Bone marrow (tissue), 2 donors: Measurements from ENCODE around the gene TOM1L2.

Source experiments
- DNase-seq, 2 donors: peaks; one replicate each; lab custom pipeline; 2025; lab: John Stamatoyannopoulos, UW

Gene TOM1L2

DNA sequence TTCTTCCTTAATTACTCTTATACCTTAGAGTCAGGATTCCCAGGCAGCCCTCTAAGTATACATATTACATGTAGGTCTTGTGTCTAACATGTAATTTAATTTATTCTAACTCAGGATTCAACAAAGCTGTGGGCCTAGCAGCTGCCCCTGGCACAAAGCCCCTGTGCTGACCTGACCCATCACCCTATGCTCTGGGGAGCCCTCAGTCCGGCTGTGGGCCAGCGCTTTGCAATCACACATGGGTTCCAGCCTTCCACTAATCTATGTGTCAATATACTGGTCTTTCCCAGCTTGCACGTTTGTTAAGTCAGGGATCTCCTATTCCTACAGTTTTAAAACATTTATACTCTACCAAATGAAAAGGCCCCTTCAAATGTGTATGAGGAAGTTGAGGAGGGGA is 72.7 kb downstream of the TOM1L2 start:
- no peak for DNase-seq

DNA sequence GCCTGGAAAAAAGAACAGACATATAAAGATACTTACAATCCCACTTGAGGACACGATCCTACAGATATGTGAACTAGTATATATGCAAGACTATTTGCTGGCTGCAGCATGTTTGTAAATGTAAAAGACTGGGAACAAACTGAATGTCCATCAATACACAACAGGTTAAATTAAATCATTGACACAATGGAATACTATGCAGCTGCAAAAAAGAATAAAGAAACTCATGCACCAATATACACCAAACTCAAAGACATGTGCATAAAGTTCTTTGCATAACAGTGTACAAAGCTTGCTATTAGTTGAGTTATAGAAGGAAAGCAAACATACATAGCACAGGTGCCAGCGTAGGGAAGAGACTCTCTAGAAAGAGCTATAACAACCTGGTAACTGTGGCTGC is 73.5 kb downstream of the TOM1L2 start:
- DNase-seq: no peak

DNA sequence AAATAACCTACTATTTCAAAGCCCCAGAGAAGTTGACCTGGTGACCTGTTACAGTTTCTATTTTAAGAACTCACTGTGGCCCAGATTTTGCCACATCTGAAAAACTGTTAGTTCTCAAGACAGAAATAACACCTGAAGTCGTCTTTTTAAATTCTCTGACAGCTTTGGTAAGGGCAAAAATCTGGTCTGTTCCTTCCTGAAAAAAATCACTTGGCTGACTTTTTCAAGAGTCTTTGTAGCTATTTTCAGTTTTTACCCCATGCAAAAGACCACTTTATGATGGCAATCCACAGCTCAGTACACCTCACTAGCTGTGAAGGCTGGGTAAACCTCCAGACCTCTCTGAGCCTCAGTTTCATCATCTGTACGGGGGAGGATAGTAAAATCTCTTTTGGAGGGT is 74.8 kb downstream of the TOM1L2 start:
- no peak for DNase-seq

DNA sequence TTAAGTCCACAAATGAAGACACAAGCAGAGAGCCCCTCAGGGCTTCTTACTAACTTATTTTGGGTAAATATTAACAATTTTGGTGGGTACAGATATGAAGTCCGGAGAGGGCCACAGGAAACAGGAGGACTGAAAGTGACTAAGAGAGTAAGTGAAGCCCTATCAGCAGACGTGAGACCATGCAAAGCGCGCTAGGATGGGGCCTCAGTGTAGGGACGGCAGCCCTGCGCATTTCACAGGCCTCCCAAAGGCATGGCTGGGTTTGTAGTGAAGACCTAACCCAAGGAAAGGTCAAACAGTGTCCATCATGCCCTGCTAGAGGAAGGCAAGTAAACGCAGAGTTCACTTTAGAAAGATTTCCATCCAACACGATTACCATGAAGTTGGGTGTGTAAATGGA is 75.5 kb downstream of the TOM1L2 start:
- no peak for DNase-seq

DNA sequence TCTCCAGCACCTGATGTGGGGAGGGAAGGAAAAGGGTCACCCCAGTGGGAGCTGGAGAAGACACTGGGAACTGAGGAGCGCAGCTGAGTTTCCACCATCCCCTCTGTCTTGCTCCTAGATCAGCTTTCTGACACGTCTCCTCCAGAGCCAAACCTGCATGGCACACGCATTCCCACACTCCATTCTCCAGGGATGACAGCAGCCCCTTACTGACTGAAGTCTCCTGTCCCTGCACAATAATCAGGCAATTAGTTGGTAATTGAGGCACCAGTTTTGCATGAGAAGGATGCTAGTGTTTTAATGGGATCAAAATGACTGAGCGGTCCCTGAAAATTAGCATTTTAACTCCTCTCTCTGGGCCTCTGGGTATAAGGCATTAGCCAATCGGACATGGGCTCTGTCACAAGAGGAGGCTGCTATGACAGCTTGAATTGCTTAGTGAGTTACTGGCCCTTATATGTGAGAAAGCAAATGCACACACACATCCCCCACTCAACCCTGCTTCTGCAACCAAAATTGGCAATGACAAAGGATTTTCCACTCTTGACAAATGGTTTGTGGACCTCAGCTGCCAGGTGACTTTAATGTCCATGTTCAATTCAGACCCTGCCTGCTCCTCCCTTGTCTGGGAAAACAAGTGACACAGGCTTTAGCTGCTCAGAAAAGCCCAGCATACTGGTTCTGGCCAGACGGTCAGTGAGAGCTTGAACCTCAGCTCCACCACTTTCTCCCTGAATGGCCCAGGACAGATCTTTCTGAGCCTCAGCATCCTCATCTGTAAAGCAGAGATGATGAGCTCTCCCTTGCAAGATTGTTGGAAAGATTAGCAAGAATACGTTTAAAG is 78.2 kb downstream of the TOM1L2 start:
- no peak for DNase-seq

DNA sequence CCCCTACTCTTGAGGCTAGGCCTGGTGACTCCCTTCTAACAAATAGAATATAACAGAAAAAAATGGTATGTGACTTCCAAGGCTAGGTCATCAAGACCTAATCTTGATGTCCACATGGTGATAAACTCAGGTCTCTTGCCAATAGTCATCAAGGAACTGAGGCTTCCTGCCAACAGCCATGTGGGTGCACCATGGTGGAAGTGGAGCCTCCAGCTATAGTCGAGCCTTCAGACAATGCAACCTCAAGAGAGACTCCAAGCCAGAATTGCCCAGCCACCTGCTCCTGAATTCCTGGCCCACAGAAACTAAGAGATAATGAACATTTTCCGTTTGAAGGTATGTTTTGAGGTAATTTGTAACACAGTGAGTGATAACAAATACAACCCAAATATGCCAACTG is 79.5 kb downstream of the TOM1L2 start:
- no peak for DNase-seq

DNA sequence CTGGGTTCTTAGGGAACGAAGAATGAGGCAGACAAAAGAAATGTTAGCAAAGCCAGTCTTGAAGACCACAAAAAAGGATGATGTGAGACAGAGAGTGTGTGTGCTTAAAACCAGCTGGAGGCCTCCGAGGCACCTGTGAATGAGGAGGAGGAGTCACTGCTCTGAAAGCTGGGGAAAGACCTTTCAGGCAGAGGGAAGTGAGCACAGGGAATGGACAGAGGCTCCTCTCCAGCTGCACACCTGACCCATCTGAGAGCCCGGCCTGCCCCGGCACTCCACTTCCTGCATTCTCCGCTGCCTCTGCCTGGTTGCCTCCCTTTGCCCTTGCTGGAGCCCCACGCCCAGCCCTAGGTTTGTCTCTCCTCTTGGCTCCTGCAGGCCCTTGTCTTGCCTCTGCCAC is 80.2 kb downstream of the TOM1L2 start:
- DNase-seq: no peak

DNA sequence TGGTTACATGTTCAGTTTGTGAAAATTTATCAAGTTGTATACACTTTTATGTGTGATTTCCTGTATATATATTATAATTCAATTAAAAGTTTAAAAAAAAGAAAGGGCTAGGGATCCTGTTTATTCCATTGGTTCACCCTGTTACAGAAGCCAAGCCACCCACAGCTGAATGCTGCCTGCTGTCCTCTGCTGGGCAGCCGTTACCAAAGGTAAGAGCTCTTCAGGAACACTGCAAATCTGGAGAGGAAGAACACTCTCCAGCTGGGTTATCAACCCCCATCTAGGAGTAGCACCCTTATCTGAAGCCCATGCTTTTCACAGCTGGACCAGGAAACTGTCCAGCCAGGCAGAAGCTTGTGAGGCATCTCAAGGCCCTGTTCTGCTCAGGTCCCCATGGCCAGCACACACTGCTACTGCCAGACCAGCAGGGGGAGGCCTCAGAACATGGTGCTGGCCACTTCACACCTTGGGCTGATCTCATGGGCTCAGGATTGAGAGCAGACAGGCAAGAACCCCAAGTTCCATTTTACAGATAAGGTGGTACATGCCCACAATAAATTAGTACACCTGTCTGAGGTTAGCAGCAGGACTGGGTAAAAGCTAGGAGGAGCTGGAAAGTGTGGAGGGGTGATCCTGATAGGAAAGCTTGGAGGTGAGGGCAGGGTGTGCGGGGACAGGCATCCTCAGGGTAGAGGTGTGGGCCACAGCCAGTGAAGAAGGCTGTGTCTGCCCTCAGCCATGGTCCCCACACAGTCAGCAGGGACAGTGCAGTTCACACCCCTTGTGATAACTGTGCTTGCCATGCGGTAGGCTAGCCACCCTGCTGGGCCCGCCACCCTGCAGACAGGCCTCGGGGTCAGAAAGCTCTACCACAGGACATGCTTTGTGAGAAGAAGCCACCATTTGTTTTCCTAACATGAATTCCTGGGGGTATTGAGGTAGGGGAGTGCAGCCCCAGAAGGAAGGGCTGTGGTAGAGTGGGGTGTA is 81.1 kb downstream of the TOM1L2 start:
- DNase-seq: peak; percentile 4 to 18

DNA sequence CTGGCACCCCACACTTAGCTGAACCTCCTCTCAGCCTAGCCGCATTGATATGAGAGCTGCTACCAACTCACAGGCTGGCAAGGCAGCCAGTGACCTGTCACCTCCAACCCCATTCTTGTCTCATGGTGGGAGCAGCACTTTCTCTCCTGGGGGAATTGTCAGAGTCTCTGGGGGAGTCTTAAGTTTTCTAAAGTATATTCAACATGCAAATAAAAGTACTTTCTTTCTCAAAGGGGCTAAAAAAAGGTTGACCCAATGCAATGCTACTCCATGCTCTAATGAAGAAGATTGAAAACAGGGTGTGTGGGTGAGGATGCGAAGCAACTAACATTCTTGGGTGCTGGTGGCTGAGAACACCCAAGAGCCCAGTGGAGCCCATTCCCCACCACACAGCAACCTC is 82.3 kb downstream of the TOM1L2 start:
- DNase-seq: no peak

DNA sequence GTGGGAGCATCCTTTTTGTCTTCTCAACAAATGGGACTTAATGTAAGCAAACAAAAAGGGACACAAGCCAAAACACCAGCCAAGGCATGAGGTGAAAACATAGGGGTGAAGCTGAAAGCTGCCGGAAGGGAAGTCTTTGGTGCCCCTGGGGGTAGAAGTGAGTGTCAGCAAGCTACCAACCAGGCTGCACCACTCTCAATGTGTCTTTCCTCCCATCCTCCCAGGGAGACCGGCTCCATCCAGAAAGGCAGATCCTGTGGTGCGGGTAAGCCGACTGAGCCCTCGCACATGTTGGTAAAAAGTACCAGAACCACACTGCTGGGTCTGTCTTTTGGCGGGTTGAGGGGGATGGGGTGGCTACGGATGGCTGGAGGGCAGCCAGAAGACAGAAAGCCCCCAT is 83.4 kb downstream of the TOM1L2 start:
- no peak for DNase-seq

DNA sequence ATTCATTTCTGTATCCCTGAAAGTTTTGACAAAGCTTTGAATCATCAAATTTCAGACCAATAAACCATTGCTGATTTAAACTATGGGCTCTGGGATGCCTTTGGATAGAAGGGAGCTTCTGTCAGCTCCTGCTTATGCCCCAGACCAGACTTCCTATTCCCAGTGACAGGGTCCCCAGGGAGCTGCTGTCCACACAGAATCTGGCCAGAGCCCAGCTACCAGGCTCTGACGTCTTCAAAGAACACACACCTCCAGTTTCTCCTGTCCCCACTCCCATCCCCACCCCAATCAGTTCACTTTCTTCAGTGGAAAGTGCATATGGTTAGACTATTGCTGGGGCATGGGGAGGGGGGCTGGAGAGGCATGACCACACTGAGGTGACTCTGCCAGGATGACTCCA is 83.8 kb downstream of the TOM1L2 start:
- DNase-seq: no peak

DNA sequence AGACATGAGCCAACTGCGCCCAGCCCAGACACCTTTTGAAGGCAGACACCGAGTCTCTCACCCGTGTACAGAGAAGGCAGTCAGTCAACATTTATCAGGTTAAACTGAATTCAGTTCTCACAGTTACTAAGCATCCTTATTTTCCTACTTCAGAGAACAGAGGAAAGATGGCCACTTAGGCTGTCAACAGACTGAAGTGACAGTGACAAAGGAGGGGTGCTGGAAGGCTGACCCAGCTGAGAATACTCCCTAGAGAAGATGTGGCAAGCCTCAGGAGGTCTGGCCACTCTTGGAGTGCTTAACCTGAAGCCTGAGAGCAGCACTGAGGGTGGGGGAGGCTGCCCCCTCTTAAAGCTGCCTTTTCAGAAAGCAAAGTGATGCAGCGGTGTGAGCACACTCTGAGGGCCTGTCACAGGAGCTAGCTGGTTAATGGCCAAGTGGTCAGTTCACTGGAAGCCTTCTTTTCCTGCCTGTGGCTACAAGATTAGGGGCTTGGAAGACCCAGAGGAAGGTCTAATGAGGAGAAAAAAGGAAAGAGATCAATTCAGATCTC is 84.4 kb downstream of the TOM1L2 start:
- no peak for DNase-seq

DNA sequence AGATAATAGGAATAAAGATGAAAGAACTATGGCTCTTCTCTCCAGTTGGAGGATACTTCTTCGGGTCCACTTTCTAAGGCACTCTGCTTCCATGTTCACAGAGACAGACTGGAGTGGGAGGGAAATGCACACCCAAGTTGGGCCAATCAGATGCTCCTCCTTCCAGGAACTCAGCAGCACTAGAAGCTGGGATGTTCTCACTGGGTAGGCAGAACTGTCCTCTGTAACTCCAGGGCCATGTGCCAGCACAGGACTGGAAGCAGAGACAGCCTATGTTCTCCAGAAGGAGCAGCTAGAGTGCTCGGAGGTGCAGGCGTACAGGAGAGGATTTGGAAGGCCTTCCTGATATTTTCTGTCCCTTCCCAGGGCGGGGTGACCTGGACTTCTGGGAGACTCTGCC is 85.5 kb downstream of the TOM1L2 start:
- no peak for DNase-seq

DNA sequence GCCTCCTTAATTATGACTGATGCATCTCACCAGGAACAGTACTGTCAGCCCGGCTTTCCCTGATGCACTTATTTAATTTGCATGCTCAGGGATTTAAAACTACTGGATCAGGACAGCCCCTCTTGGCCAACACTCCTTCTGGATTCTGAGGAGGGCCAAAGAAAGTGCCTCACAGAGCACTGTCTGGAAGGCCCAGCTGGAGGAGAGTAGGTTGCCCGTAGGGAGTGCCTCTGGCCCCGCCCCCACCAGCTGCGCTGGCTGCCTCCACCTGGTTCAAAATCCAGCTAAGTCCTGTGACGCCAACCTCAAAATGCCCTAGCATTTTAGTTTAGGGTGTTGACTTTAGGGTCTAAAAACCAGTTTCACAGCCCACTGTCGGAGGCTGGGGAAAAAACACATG is 86.0 kb downstream of the TOM1L2 start:
- DNase-seq: no peak

DNA sequence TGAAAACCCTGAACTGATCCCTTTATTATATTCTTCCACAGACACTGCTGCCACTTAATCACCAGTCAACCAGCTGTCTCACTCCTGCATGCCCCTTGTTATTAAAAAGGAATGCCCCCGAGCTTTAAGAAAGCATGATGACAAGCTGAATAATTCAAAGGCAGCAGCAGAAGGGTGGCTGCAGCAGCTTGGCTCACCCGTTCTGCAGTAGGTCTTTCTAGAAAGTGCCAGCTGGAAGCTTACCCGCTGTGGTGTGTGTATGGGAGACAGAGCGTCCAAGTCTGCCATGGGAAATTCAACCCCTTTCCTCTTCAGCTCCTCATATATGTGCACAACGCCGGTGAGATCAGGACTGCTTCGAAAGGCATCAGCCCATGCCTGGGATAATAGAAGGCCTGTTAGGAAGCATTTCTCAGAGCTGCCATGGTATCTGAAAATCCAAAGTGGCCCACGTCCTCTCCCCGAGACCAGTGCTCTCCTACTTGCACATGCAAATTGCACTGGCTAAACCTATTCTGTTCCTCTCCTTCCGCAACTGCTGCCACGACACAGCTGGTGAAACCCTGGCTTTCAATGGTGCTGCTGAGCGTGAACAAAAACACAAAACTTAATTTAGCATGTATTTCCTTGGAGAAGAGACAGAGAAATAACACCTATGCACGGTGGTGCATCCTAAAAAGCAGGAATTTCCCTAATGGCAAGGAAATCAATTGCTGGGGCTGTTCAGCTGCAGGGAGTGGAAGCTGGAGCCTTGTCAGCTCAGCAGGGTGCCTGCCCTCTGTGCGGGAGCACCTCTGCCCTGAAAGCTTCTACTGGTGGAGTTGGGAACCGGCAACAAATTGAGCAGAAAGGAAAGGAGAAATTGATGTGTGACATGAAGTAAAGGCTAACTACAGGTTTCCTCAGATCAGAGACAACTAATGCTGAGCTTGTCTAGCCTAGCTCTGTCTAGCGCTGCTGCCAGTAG is 87.5 kb downstream of the TOM1L2 start:
- no peak for DNase-seq

DNA sequence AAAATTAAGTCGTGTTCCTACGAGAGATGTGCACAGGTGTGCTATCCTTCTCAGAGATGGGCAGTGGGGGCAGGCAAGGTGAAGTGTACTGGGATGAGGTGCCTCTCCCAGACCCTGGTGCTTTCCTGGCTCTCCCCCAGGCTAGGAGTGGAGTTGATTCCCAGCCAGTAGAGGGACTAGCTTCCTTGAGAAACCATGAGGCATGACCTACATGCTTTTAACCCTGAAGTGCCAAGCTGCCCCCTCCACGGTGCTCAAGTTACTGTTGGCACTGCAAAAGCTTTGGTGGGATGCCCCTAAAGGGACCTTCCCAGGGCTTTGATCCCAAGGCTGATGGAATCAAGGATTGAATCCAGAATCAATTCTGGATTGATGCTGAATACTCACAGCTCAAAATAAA is 88.4 kb downstream of the TOM1L2 start:
- no peak for DNase-seq

DNA sequence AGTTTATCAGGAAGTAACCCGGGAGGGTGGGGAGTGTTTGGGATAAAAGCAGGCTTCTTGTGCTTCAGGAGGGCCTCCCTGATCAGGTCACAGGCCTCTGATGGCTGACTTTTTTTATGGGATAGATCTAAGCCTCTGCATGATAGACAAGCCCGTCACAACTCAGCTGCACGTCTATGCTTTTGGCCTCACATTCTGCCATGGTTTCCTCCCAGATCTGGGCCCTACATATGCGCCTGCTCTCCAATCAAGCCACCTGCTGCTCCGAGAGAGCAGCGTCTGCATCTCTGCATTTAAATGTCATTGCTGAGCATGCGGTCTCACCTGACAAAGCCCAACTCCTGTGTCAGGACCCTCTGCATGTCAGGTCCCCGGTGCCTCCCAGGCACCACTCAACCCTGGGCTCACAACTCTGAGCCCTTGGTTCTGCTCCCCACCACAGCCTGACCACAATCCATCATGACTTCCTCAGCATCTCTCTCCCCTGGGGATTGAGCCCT is 90.1 kb downstream of the TOM1L2 start:
- no peak for DNase-seq

DNA sequence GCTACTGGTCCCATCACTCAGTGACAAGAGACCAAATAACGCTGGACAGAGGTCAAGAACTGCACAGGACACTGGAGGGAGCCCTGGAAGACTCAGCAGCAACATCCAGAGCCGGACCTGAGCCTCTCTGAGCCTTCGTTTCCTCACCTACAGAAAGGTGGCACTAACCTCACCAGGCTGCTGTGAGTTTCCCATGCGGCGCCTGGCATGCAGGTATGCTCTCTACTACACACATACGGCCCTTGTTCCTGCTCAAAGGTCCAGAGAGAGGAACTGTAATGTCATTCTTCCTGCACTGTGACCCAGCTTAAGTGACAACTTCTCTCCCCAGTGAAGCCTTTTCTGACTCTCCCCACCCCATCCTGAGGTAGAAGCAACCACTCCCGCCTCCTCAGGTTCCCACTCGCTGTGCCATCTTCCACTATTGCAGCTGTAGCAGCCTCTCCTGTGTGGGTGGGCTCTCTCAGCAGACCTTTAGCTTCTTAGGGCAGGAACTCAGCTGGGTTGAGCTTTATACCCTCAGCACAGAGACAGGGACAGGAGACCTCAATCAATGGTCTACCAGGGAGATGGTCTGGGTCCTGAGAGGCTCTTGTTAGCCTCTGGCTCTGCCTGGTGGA is 91.5 kb downstream of the TOM1L2 start:
- no peak for DNase-seq

DNA sequence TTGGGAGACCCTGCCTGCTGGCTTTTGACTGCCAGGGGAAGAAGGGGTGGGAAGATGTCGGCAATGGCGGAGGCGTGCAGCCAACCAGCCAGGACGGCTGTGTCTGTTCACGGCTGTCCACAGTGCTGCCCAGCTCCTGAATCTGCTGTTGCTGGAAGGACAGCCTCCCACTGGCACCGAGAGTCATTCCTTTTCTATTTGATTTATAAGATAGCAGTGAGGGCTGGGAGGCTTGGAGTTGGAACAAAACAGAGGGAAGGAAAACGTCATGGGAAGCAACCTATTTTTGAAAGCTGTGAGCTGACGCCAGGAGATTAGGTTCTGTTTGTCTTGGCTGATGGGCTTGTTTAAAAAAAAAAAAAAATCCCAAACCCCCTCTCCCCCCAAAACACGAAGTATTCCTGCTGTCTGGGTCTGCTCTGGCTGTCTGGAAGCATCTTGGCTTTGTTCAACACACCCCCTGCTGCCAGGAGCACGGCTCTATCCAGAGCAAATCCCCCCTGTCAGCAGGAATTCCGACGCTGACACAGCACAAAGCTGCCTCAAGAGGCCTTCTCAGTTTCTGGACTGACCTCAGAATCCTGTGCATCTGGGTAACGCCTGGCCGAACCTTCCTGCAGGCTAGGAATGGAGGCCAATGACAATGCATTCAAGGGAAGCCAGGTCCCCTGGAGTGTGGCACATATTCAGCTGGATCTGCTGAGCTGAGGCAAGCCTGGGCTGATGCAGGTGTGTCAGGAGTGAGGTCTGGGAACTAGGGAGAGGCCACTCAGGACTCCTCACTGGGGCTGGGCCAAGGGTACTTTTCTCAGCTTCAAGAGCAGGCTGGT is 94.5 kb downstream of the TOM1L2 start:
- DNase-seq: no peak

DNA sequence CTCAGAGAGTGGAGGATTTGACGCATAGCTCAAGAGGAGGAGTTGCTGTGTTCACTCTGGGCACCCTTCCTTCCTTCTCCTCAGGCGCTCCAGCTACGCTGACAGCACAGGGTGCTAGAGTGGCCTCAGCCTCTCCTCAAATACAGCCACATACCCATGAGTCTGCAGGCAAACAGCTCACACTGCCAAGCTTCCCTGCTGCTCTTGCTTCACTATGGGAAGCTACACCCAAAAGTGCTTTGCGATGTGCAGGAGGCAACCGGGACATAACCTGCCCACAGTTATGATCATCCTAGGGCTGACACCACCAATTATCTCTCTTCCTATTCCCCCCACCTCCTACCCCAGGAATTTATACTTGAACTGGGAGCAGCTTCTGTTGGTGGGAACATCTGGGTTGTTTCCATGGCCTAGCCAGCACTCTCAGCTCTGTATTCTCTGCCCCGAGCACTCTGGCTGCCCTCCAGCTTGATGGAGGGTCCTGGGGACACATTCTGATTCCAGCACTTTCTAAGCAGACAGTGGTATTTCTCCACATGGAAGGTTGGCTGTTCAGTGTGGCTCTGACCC is 95.2 kb downstream of the TOM1L2 start:
- no peak for DNase-seq
